Activated CD8-positive, alpha-beta memory T cell treated with anti-CD3 and anti-CD28 coated beads for 24 hours (primary cell): ENCODE results near the gene HLA-DOB.
"Not testable (repeated sequence)": the region's sequence is repeated elsewhere in the genome, so short reads cannot be mapped to it uniquely, and the experiment has no call there.

Experiments
- DNase-seq: peaks from one replicate; pipeline ENCODE4 v3.0.0-alpha.2; 2020

HLA-DOB gene

DNA sequence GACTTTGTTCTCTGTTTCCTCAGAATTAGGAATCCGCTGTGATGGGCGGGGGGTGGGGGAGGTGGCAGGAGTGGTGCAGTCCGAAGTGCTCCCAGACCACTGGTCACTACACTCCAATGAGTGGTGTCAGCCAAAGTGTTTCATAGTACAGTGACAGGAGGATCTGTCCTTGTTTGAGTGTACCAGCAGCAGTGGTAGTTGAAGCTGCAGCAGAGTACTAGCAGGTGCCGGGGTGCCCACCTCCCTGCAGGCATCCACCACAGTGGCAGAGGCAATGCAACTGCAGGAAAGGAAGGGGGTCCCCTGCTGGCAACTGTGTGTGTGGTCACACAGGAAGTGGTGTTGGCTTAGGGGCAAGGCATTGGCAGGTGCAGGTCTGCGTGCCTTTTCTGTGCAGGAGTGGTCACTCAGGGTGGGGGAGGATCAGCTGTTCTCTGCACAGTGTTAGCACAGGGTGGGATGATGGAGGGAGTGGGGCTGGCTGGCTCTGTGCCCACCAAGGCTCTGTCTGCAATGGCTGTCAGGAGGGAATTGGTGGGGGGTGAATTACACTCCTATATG lies 9.7 kb downstream of the HLA-DOB start:
- DNase-seq = no peak

DNA sequence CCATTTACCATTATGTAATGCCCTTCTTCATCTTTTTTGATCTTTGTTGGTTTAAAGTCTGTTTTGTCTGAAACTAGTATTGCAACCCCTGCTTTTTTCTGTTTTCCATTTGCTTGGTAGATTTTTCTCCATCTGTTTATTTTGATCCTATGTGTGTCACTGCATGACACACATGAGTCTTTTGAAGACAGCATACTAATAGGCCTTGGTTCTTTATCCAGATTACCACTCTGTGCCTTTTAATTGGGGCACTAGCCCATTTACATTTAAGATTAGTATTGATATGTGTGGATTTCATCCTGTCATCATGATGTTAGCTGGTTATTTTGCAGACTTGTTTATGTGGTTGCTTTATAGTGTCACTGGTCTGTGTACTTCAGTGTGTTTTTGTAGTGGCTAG lies 11.4 kb downstream of the HLA-DOB start:
- DNase-seq = not testable (repeated sequence)

- DNase-seq = no peak
Observed at GRCh38 chr6:32803416-32803815, 13.4 kb downstream of the HLA-DOB start.

DNA sequence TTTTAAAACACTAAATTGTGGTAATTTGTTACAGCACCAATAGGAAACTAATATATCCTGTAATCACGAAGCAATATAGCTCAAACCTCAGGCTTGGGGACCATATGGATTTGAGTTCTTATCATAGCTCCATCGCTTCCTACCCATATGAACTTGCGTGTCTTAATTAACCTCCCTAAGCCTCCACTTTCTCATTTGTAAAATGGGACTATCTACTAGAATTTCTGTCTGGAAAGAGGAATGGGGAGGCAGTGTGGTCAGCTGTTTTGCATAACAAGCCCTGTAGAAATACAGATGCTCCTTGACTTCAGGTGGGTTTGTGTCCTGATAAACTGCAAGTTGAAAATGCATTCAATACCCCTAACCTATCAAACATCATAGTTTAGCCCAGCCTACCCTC lies 17.1 kb downstream of the HLA-DOB start:
- no peak for DNase-seq

DNA sequence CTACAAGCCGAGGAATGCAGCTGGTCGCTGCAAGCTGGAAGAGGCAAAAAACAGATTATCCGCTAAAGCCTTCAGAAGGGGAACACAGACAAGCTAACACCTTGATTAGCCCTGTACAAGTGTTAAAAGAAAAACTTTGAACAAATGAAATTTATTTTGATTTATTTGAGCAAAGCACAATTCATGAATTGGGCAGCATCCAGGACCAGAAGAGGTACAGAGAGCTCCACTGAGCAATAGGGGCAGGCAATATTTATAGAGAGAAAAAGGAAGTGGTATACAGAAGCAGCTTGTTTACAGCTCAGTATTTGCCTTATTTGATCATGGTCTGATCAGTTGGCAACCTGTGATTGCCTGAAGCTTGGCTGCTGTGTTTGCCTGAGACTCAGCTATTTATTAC lies 17.6 kb downstream of the HLA-DOB start:
- DNase-seq = no peak

DNA sequence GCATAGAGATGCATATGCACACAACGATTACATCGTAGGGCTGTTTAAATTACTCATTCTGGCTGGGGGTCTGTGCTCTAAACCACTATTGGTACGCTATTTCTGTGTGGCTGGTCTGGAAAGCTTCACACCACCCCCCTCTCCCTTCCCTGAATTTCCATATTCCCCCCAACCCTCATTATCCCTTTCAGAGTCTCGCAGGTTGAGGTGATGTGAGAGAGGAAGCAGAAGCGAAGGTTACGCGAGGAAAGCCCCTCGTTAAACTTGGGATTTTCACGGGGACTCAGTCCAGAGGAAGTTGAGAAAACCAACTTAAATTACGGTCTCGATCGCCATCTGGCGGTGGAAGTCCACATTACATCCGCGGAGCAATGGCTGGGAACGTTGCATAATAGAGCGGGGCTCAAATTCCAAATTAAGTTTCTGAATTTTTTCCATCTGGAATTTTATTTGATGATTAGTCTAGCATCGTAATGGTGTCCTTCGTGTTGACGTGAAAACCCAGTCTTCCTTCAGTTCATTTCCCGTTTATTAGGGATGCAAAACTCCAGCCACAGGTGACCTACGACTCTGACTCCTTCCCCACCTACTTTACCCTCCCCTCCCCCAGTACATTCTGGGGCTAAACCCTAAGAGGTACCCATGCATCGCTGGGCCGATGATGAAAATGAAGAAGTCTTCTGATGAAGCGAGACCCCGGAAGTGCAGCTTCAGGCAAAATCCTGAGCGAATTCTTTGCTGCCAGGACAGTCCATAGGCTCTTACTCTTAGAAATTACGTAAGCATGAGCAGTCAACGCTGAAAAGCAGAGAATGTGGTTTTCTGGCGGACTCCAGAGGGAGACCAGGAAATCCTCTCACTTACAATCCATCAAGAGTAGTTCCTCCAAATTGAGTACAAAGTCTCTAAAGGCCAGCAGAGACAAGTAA lies 19.7 kb downstream of the HLA-DOB start:
- DNase-seq = peak; percentile 96

DNA sequence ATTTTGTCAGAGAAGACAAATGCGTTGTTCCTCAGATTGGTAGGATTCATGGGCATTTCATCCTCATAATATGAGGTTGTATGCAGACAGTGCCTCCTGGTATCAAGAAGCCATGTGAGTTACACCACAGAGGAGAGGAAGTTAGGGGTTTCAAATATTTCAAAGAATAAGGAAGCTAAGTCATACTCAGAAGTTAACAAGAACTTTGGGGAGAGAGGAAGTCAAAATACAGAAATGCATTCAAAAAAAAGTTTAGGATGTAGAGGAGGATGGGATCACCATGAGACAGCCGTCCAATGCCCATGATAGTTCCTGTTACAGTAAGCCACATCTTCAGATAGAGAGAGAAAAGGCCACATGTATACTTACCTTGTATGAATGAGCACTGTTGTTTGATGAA lies 22.3 kb downstream of the HLA-DOB start:
- DNase-seq = no peak

DNA sequence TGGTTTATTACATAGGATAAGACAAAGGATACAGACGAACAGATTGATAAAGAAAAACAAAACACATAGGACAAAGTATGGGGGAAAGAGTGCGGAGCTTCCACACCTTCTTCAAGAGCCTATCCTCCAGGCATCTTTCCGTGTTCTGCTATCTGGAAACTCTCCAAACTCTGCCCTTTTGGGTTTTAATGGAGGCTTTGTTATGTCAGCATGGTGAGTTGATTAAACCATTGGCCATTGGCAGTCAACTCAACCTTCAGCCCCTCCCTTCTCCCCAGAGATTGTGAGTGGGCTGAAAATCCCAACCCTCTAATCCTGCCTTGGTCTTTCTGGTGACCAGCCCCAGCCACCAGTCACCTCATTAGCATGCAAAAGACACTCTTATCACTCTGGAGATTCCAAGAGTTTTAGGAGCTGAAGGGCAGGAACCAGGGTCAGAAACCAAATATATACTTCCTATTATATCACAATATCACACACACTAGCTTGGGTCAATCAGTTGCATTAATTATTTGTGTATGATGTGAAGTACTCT lies 23.8 kb downstream of the HLA-DOB start:
- no peak for DNase-seq

- DNase-seq = no peak
Observed at GRCh38 chr6:32790306-32790705, 26.5 kb downstream of the HLA-DOB start.

DNA sequence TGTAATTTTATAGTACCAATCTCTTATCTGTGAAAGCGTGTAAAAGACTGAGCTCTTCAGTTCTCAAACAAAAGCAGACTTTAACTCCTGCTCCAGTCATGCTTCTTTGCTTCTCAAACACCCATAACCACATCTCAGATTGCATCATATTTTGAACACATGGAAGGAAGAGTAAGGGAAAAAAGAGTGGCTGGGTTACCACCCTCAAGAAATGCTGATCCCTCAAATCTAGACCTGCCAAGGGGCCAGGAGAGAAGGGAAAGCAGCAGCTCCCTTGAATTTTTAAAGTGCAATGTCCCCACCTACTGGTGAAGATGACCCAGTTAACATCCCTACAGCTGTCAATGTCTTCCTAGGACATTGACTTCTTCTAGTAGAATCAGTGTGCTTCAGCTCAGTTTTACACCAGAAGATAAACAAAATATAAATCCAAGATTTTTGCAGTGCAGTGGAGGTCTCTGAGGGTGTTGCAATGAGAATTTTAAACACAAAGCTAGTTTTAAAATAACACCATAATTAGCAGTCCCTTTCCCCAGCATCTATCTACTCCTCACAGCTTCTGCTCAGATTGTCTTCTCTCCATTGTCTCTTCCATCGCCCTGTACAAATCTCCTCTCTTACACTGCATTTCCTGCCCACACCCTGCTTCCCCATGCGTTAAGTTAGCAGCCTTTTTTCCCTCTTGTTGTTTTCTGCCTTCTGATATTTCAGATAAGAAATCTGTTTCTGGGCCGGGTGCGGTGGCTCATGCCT lies 30.8 kb downstream of the HLA-DOB start:
- no peak for DNase-seq

- not testable (repeated sequence) for DNase-seq
Observed at GRCh38 chr6:32782923-32783322, 33.9 kb downstream of the HLA-DOB start.

DNA sequence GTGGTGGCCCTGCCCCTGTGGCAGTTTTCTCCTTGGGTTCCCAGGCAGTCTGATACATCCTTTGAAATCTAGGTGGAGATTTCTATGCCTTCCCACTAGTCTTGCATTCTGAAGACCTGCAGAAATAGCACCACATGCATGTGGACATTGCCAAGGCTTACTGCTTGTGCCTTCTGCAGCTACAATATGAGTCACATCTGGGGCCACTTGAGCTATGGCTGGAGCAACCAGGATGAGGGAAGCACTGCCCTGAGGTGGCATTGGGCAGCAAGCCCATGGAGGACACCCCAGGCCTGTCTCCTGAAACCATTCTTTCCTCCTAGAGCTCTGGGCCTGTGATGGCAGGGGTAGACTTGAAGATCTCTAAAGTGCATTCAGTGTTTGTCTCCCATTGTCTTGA lies 37.8 kb downstream of the HLA-DOB start:
- no peak for DNase-seq

GRCh38 chr6:32775071-32775470 lies 41.7 kb downstream of the HLA-DOB start:
- DNase-seq = no peak

DNA sequence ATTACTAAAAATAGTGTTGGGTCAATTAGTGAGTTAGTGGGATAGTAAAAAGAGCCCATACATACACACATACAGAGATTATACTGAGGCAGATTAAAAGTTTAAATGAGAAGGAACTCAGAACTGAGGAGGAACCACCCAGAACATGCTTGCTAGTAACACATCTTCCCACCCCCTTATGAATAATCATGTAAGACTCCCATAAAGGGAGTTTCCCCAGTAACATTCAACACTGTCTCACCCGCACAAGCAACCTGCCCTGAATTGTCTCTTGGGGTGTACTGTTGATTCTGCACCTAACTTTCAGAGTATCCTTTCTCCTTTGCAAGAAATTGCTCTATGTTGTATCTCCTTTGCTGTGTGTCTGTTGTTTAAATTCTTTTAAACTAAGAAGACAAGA lies 42.4 kb downstream of the HLA-DOB start:
- DNase-seq = no peak

GRCh38 chr6:32772656-32773055 lies 44.1 kb downstream of the HLA-DOB start:
- no peak for DNase-seq

GRCh38 chr6:32764048-32764447 lies 52.8 kb downstream of the HLA-DOB start:
- no peak for DNase-seq

GRCh38 chr6:32763421-32763820 lies 53.4 kb downstream of the HLA-DOB start, which contains the start of gene HLA-DQB2:
HLA-DQB2 (minus strand) TSS chr6:32763532; CDS start chr6:32763470, 62 bp downstream.
- DNase-seq = no peak
